ENCODE results near the gene RAB43. TPM values are rescaled to one million over a fixed set of nuclear protein-coding genes. Genes with fewer than 3 reads are reported as not detected.

RAB43 gene
- total RNA-seq, 1 experiment from 2014 or later = 13.5 TPM

- H3K9me3 ChIP-seq (ENCODE audit: control insufficient read depth in 1 of 2, insufficient read depth in 1 of 2, low read depth in 1 of 2, low read length in 2 of 2) = no peaks in the 10 kb centered on the region
- H3K4me3 ChIP-seq (replicated peaks in 1 of 2; ENCODE audit: low read depth in 1 of 2, low read length in 2 of 2) = no peak overlapping the region
- no peaks in the 10 kb centered on the region for H4K20me1 ChIP-seq (ENCODE audit: insufficient read depth)
- no peak for DNase-seq (ENCODE audit: low read depth, low spot score)
- intact Hi-C loops (cut with micrococcal nuclease) = no loop called here
- no peak overlapping the region for H3K4me2 ChIP-seq (ENCODE audit: low read length)
- H3K27ac ChIP-seq (ENCODE audit: low read depth, low read length) = no peak overlapping the region
- no peaks in the 10 kb centered on the region for H3K36me3 ChIP-seq (ENCODE audit: control insufficient read depth in 1 of 2, insufficient read depth in 2 of 2, low read length in 2 of 2)
- no peak overlapping the region for H3K9ac ChIP-seq (ENCODE audit: low read length)
- H2AFZ ChIP-seq (ENCODE audit: low read depth, low read length, poor library complexity, severe bottlenecking) = no peak overlapping the region
- TF ChIP-seq ZNF274 (IDR thresholded peaks at IDR 0.05; ENCODE audit: low read depth, low read length) (no peak), TCF7L2 (IDR thresholded peaks at IDR 0.05; ENCODE audit: borderline replicate concordance, extremely low read depth, insufficient read depth, insufficient read length) (no peak), ZFX (IDR thresholded peaks at IDR 0.05) (no peak), EGR1 (IDR thresholded peaks at IDR 0.05; ENCODE audit: low read depth) (no peak), JUND (IDR thresholded peaks at IDR 0.05) (no peak), ELF1 (IDR thresholded peaks at IDR 0.05; ENCODE audit: borderline replicate concordance, low read depth) (no peak), SRF (IDR thresholded peaks at IDR 0.05; ENCODE audit: low read depth) (no peak), RAD21 (IDR thresholded peaks at IDR 0.05; ENCODE audit: low read depth) (no peak), ATF3 (IDR thresholded peaks at IDR 0.05) (no peak), POLR2AphosphoS5 (IDR thresholded peaks at IDR 0.05; ENCODE audit: low read depth, low read length) (no peak), SIN3A (IDR thresholded peaks at IDR 0.05; ENCODE audit: low read depth) (no peak), CEBPB (IDR thresholded peaks at IDR 0.05; ENCODE audit: low read depth) (no peak), CBX3 (IDR thresholded peaks at IDR 0.05; ENCODE audit: low read depth) (no peak), EZH2phosphoT487 (IDR thresholded peaks at IDR 0.05; ENCODE audit: borderline replicate concordance) (no peak), POLR2A (IDR thresholded peaks at IDR 0.05; ENCODE audit: borderline replicate concordance, extremely low read depth, insufficient read depth, insufficient read length) (no peak)
- TF ChIP-seq, protein P1, sequence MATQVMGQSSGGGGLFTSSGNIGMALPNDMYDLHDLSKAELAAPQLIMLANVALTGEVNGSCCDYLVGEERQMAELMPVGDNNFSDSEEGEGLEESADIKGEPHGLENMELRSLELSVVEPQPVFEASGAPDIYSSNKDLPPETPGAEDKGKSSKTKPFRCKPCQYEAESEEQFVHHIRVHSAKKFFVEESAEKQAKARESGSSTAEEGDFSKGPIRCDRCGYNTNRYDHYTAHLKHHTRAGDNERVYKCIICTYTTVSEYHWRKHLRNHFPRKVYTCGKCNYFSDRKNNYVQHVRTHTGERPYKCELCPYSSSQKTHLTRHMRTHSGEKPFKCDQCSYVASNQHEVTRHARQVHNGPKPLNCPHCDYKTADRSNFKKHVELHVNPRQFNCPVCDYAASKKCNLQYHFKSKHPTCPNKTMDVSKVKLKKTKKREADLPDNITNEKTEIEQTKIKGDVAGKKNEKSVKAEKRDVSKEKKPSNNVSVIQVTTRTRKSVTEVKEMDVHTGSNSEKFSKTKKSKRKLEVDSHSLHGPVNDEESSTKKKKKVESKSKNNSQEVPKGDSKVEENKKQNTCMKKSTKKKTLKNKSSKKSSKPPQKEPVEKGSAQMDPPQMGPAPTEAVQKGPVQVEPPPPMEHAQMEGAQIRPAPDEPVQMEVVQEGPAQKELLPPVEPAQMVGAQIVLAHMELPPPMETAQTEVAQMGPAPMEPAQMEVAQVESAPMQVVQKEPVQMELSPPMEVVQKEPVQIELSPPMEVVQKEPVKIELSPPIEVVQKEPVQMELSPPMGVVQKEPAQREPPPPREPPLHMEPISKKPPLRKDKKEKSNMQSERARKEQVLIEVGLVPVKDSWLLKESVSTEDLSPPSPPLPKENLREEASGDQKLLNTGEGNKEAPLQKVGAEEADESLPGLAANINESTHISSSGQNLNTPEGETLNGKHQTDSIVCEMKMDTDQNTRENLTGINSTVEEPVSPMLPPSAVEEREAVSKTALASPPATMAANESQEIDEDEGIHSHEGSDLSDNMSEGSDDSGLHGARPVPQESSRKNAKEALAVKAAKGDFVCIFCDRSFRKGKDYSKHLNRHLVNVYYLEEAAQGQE (IDR thresholded peaks at IDR 0.05; ENCODE audit: low read depth) = no peak
- CTCF ChIA-PET = no interaction called here
- BruUV-seq (replicated peaks) = no TSS peak
- RAD21 ChIA-PET (ENCODE audit: low non-redundant PET in 1 of 2, low total read pairs in 2 of 2, uncharacterized antibody in 2 of 2, unreplicated experiment in 2 of 2) = no interaction called here
- no peak for ATAC-seq
- no peaks in the 10 kb centered on the region for H3K9me2 ChIP-seq (ENCODE audit: insufficient read depth)
- POLR2A ChIA-PET = no interaction called here
- H3K79me2 ChIP-seq (ENCODE audit: insufficient read depth, low read length) = no peaks in the 10 kb centered on the region
- no peaks in the 10 kb centered on the region for H3K27me3 ChIP-seq (ENCODE audit: insufficient read depth, low read length)
- no peaks in the 10 kb centered on the region for H3K4me1 ChIP-seq (ENCODE audit: control insufficient read depth in 1 of 2, insufficient read depth in 2 of 2, low read length in 2 of 2)
These were observed 21.3 kb downstream of the RAB43 start for GRCh38 chr3:129100274-129100673.
